Neuronal stem cell (in vitro differentiated cells): ENCODE data around the gene DDA1.

Experiments used
- DNase-seq: peaks from one replicate; pipeline ENCODE4 v3.0.0-alpha.2; 2013; ENCODE audit warnings: low spot score
- H2AFZ ChIP-seq: one replicate; pipeline ENCODE4 v1.6.1; 2013; ENCODE audit warnings: mild to moderate bottlenecking, low read length, inconsistent platforms
- H2AK5ac ChIP-seq: 2 replicates; pipeline ENCODE4 v1.6.1; 2013; ENCODE audit warnings: low read depth, mild to moderate bottlenecking, inconsistent platforms, low read length, moderate library complexity, mixed read lengths
- H2BK120ac ChIP-seq: 2 replicates; pipeline ENCODE4 v1.6.1; 2013; ENCODE audit warnings: low read depth, mild to moderate bottlenecking, inconsistent platforms, low read length, moderate library complexity, mixed read lengths
- H2BK12ac ChIP-seq: one replicate; pipeline ENCODE4 v1.6.1; 2013; ENCODE audit warnings: low read length, inconsistent platforms
- H2BK15ac ChIP-seq: 2 replicates; pipeline ENCODE4 v1.6.1; 2013; ENCODE audit warnings: mild to moderate bottlenecking, low read length, inconsistent platforms, mixed read lengths
- H2BK5ac ChIP-seq: one replicate; pipeline ENCODE4 v1.6.1; 2013; ENCODE audit warnings: inconsistent platforms, mild to moderate bottlenecking, low read length, moderate library complexity
- H3K14ac ChIP-seq: one replicate; pipeline ENCODE4 v1.6.1; 2013; ENCODE audit warnings: low read length, inconsistent platforms
- H3K18ac ChIP-seq: 2 replicates; pipeline ENCODE4 v1.6.1; 2013; ENCODE audit warnings: low read length, inconsistent platforms
- H3K23ac ChIP-seq: 2 replicates; pipeline ENCODE4 v1.6.1; 2013; ENCODE audit warnings: low read depth, mild to moderate bottlenecking, mixed read lengths, low read length, inconsistent platforms; ENCODE audit not compliant: poor library complexity
- H3K27ac ChIP-seq: replicated peaks from 3 replicates; pipeline ENCODE4 v1.5.1; 2013; ENCODE audit warnings: low read length, inconsistent platforms
- H3K27me3 ChIP-seq, 3 experiments: 2 replicates each; pipeline ENCODE4 v1.6.1; 2013; ENCODE audit warnings: low read length in 3 of 3, mild to moderate bottlenecking in 2 of 3, inconsistent platforms in 1 of 3, low read depth in 1 of 3, mixed read lengths in 1 of 3, moderate library complexity in 1 of 3; ENCODE audit not compliant: control insufficient read depth in 3 of 3, insufficient read depth in 3 of 3
- H3K36me3 ChIP-seq, 2 donors: replicated peaks in 1 of 2; 2 replicates each; pipeline ENCODE4 v1.6.1; 2013; ENCODE audit warnings: low read length in 2 of 2; ENCODE audit not compliant: control insufficient read depth in 2 of 2, insufficient read depth in 2 of 2
- H3K4ac ChIP-seq: 2 replicates; pipeline ENCODE4 v1.6.1; 2013; ENCODE audit warnings: inconsistent platforms, mild to moderate bottlenecking, low read length, moderate library complexity
- H3K4me1 ChIP-seq, 2 donors: 1 replicate in 1 of 2; 2 replicates in 1 of 2; pipeline ENCODE4 v1.6.1; 2013; ENCODE audit warnings: low read length in 2 of 2, low read depth in 1 of 2; ENCODE audit not compliant: control insufficient read depth in 2 of 2, insufficient read depth in 1 of 2
- H3K4me2 ChIP-seq: one replicate; pipeline ENCODE4 v1.6.1; 2013; ENCODE audit warnings: mild to moderate bottlenecking, low read length, inconsistent platforms; ENCODE audit not compliant: insufficient read depth, poor library complexity, severe bottlenecking
- H3K4me3 ChIP-seq, 2 donors: 2 replicates each; pipeline ENCODE4 v1.5.1; 2013; ENCODE audit warnings: low read length in 2 of 2, mild to moderate bottlenecking in 2 of 2, inconsistent platforms in 1 of 2, moderate library complexity in 1 of 2
- H3K79me1 ChIP-seq: one replicate; pipeline ENCODE4 v1.6.1; 2013; ENCODE audit warnings: low read depth, mild to moderate bottlenecking, inconsistent platforms, low read length, moderate library complexity
- H3K9ac ChIP-seq: one replicate; pipeline ENCODE4 v1.6.1; 2013; ENCODE audit warnings: mild to moderate bottlenecking, low read depth, low read length, inconsistent platforms; ENCODE audit not compliant: poor library complexity
- H3K9me3 ChIP-seq, 2 donors: replicated peaks in 1 of 2; 2 replicates each; pipeline versions ENCODE3 to v1.6.1; 2013; ENCODE audit warnings: low read length in 2 of 2, mild to moderate bottlenecking in 2 of 2, inconsistent platforms in 1 of 2, low read depth in 1 of 2, mixed read lengths in 1 of 2, moderate library complexity in 1 of 2; ENCODE audit not compliant: control insufficient read depth in 2 of 2, insufficient read depth in 1 of 2
- H4K8ac ChIP-seq: one replicate; pipeline ENCODE4 v1.6.1; 2013; ENCODE audit warnings: low read depth, mild to moderate bottlenecking, inconsistent platforms, low read length, moderate library complexity
- H4K91ac ChIP-seq: one replicate; pipeline ENCODE4 v1.6.1; 2013; ENCODE audit warnings: low read length, low read depth, mild to moderate bottlenecking, inconsistent platforms; ENCODE audit not compliant: poor library complexity
- WGBS, 2 donors: extraction: QIAGEN DNeasy Blood & Tissue Kit; methylation state at CpG; one replicate each; pipeline ENCODE4 v1.1.7; 2013; ENCODE audit warnings: missing lambda C conversion rate in 2 of 2, mixed read lengths in 1 of 2; ENCODE audit not compliant: insufficient read length in 2 of 2, insufficient replicate concordance in 1 of 2; ENCODE audit errors: extremely low coverage in 2 of 2; 5-methylcytosine and 5-hydroxymethylcytosine counted together

DDA1 gene

GRCh38 chr19:17323300-17323963 lies 14.1 kb downstream of the DDA1 start:
- H2BK120ac ChIP-seq, result no peak overlapping the region
- no peaks in the 10 kb centered on the region for H3K27me3 ChIP-seq
- no peak for DNase-seq
- H4K91ac ChIP-seq, result no peak overlapping the region
- no peak overlapping the region for H2BK5ac ChIP-seq
- no peak overlapping the region for H3K9ac ChIP-seq
- peaks cover 0 to 2% of the 10 kb centered on the region in 2 donors for H3K9me3 ChIP-seq
- H3K36me3 ChIP-seq, result peaks cover 26 to 79% of the 10 kb centered on the region in 2 donors
- no peak overlapping the region for H3K27ac ChIP-seq
- H3K4ac ChIP-seq, result no peak overlapping the region
- H2AK5ac ChIP-seq, result no peak overlapping the region
- no peak overlapping the region for H2BK12ac ChIP-seq
- no peak overlapping the region for H3K23ac ChIP-seq
- no peak overlapping the region for H2AFZ ChIP-seq
- H2BK15ac ChIP-seq, result no peak overlapping the region
- H3K4me3 ChIP-seq, result no peak overlapping the region
- H3K4me1 ChIP-seq, result peaks cover 0 to 15% of the 10 kb centered on the region in 2 donors
- no peak overlapping the region for H4K8ac ChIP-seq
- no peak overlapping the region for H3K14ac ChIP-seq
- H3K18ac ChIP-seq, result no peak overlapping the region
- WGBS, 2 donors, result no CpG with 5 or more reads among the region's 56 CpGs
- H3K4me2 ChIP-seq, result no peak overlapping the region
- H3K79me1 ChIP-seq, result peaks cover 13% of the 10 kb centered on the region

DNA sequence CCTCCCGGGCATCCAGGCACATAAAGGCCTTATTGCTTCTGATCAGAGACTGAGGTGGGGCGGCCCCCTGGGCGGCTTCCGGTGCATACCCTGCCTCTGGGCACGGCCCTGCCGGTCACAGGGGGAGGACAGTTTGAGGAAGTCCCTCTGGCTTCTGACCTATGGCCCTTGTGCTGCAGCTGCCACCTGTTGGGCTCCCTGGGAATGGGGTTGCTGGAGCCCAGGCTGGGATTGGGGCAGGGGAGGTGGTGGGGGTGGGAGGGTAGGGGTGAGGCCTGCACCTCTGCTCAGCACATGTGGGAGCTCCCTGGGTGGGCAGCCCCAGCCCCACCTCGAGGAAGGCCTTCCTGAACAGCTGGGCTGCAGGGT lies 14.6 kb downstream of the DDA1 start:
- Histone ChIP-seq H4K91ac (no peak overlapping the region), H3K23ac (peak overlapping the region; percentile 80), H2AFZ (no peak overlapping the region), H2BK15ac (no peak overlapping the region), H3K27me3 (peaks cover 0 to 2% (median 0%) of the 10 kb centered on the region in 3 experiments), H3K4ac (no peak overlapping the region), H3K4me3 (no peak overlapping the region), H3K4me2 (no peak overlapping the region), H2BK12ac (no peak overlapping the region), H3K79me1 (peaks cover 13% of the 10 kb centered on the region), H3K18ac (no peak overlapping the region), H3K9ac (no peak overlapping the region), H4K8ac (no peak overlapping the region), H3K4me1 (peaks cover 0 to 15% of the 10 kb centered on the region in 2 donors), H2BK120ac (no peak overlapping the region), H3K36me3 (peaks cover 26 to 76% of the 10 kb centered on the region in 2 donors), H2BK5ac (no peak overlapping the region), H3K27ac (no peak overlapping the region), H2AK5ac (no peak overlapping the region), H3K14ac (peak overlapping the region; percentile 56), H3K9me3 (peaks cover 0 to 2% of the 10 kb centered on the region in 2 donors)
- no peak for DNase-seq
- no CpG with 5 or more reads among the region's 7 CpGs for WGBS, 2 donors

DNA sequence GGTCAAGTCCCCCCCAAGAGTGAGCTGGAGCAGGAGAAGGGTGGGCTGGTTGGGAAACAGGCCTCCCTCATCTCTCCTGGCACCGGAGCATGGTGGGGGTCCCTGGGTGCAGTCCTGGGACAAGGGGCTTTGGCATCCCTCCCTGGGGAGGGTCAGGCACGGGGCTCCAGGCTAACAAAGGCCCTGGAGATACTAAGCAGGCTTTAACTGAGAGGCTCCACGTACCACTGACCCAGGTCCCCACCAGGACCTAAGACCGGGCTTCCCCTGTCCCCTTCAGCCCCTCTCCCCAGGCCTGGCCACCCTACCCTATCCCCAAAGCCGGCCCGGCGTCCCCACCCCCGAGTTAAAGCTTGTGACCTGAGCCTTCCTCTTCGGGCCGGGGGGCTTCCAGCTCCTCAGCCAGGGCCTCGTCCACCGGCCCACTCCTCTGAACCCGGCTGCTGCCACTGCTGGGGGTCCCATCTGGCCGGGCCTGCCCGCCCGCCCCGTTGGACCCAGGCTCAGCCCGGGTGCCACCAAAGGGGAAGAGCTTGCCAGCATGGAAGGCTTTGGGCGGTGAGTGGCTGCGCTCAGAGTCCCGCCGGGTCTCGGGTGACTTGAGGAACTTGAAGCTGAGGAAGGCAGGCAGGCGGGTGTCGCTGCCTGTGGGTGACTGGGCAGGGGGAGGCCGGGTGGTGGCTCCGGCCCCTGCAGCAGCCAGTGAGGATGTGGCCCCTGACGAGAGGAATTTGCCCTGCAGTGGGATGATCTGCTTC lies 15.2 kb downstream of the DDA1 start:
- peaks cover 28 to 70% of the 10 kb centered on the region in 2 donors for H3K36me3 ChIP-seq
- no CpG with 5 or more reads among the region's 28 CpGs for WGBS, 2 donors
- peaks cover 0 to 7% (median 0%) of the 10 kb centered on the region in 3 experiments for H3K27me3 ChIP-seq
- H3K79me1 ChIP-seq, result peaks cover 15% of the 10 kb centered on the region
- H4K91ac ChIP-seq, result no peak overlapping the region
- no peak overlapping the region for H2BK5ac ChIP-seq
- no peak overlapping the region for H2BK12ac ChIP-seq
- no peak overlapping the region for H3K4me3 ChIP-seq
- no peak overlapping the region for H3K27ac ChIP-seq
- peak overlapping the region; percentile 56 for H3K14ac ChIP-seq
- H2AK5ac ChIP-seq, result no peak overlapping the region
- no peak overlapping the region for H3K4me2 ChIP-seq
- H2BK120ac ChIP-seq, result no peak overlapping the region
- H3K9me3 ChIP-seq, result peaks cover 0 to 3% of the 10 kb centered on the region in 2 donors
- H3K18ac ChIP-seq, result no peak overlapping the region
- no peak overlapping the region for H2BK15ac ChIP-seq
- no peak overlapping the region for H3K4ac ChIP-seq
- no peak overlapping the region for H2AFZ ChIP-seq
- no peak overlapping the region for H3K9ac ChIP-seq
- H4K8ac ChIP-seq, result no peak overlapping the region
- H3K23ac ChIP-seq, result no peak overlapping the region
- no peak for DNase-seq
- peaks cover 0 to 21% of the 10 kb centered on the region in 2 donors for H3K4me1 ChIP-seq

DNA sequence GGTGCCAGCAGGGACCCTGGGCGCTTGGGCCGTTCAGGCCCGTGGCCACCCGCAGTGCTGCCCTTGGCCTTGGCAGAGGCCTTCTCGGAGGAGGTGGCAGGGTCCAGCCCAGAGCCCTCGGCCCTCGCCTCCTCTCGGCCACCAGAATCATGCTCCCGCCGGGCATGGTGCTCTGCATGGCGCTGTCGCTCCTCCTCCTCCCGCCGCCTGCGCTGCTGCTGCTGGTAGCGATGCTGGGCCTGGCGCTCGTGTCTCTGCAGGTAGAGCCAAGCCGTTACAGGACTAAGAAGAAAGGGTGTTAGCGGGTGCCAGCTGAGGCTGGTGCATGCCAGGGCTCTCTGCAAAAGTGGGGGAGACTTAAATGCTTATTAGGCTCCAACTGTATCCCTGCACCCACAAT lies 15.8 kb downstream of the DDA1 start:
- H3K18ac ChIP-seq, result no peak overlapping the region
- H3K9me3 ChIP-seq, result peaks cover 0 to 6% of the 10 kb centered on the region in 2 donors
- H2BK12ac ChIP-seq, result no peak overlapping the region
- H2AK5ac ChIP-seq, result no peak overlapping the region
- no peak overlapping the region for H3K9ac ChIP-seq
- no peak overlapping the region for H3K4me3 ChIP-seq
- no peak overlapping the region for H3K23ac ChIP-seq
- no peak overlapping the region for H3K27ac ChIP-seq
- peaks cover 27 to 68% of the 10 kb centered on the region in 2 donors for H3K36me3 ChIP-seq
- no peak overlapping the region for H4K91ac ChIP-seq
- H3K4ac ChIP-seq, result no peak overlapping the region
- DNase-seq, result no peak
- no peak overlapping the region for H2BK15ac ChIP-seq
- peaks cover 0 to 7% (median 0%) of the 10 kb centered on the region in 3 experiments for H3K27me3 ChIP-seq
- no peak overlapping the region for H2BK120ac ChIP-seq
- H3K14ac ChIP-seq, result no peak overlapping the region
- no peak overlapping the region for H4K8ac ChIP-seq
- no peak overlapping the region for H2BK5ac ChIP-seq
- WGBS, 2 donors, result no CpG with 5 or more reads among the region's 20 CpGs
- H3K4me1 ChIP-seq, result peaks cover 0 to 21% of the 10 kb centered on the region in 2 donors
- H3K4me2 ChIP-seq, result no peak overlapping the region
- peaks cover 15% of the 10 kb centered on the region for H3K79me1 ChIP-seq
- H2AFZ ChIP-seq, result no peak overlapping the region
